CD4-positive, CD25-positive, alpha-beta regulatory T cell (primary cell): ENCODE results near the gene MEF2C. TPM values are rescaled to one million over a fixed set of nuclear protein-coding genes. Genes with fewer than 3 reads are reported as not detected.

Experiments used
- ATAC-seq, 2 donors: fragments of 150-1000 bp; cut with Tn5 transposase; one replicate each; pipeline ENCODE4 v1.10.0; 2021; ENCODE audit warnings: low read depth in 2 of 2, moderate number of reproducible peaks in 2 of 2, moderate library complexity in 1 of 2
- DNase-seq, 3 donors: peaks; one replicate each; pipeline versions ENCODE4 v3.0.0 to v3.0.0-alpha.2; 2012 to 2022; ENCODE audit warnings: mixed read lengths in 1 of 3
- H3K27ac ChIP-seq: one replicate; pipeline ENCODE4 v1.7.0; 2013; ENCODE audit warnings: mild to moderate bottlenecking, low read length; ENCODE audit not compliant: insufficient read depth, poor library complexity, severe bottlenecking
- H3K27me3 ChIP-seq: one replicate; pipeline ENCODE4 v1.7.0; 2013; ENCODE audit warnings: low read length; ENCODE audit not compliant: control insufficient read depth, insufficient read depth
- H3K36me3 ChIP-seq: one replicate; pipeline ENCODE4 v1.7.0; 2013; ENCODE audit warnings: mild to moderate bottlenecking, low read length, moderate library complexity; ENCODE audit not compliant: control insufficient read depth, insufficient read depth
- H3K4me1 ChIP-seq: 2 replicates; pipeline ENCODE4 v1.7.0; 2013; ENCODE audit warnings: mild to moderate bottlenecking, low read length; ENCODE audit not compliant: insufficient read depth, control insufficient read depth, poor library complexity, severe bottlenecking
- H3K4me3 ChIP-seq: one replicate; pipeline ENCODE4 v1.7.0; 2013; ENCODE audit warnings: low read depth, mild to moderate bottlenecking, low read length, moderate library complexity
- H3K9me3 ChIP-seq, 2 experiments: 1 replicate in 1 of 2; 2 replicates in 1 of 2; pipeline ENCODE4 v1.7.0; 2013; ENCODE audit warnings: low read length in 2 of 2, mild to moderate bottlenecking in 1 of 2, moderate library complexity in 1 of 2; ENCODE audit not compliant: control insufficient read depth in 2 of 2
- H3K27ac Mint-ChIP-seq, 3 donors: one replicate each; pipeline ENCODE4 v1.8.0; 2020 to 2022; ENCODE audit warnings: mild to moderate bottlenecking in 3 of 3, mixed read lengths in 3 of 3, moderate library complexity in 2 of 3
- H3K27me3 Mint-ChIP-seq: one replicate; pipeline ENCODE4 v1.8.0; 2022; ENCODE audit warnings: mild to moderate bottlenecking, mixed read lengths
- H3K36me3 Mint-ChIP-seq: one replicate; pipeline ENCODE4 v1.8.0; 2020; ENCODE audit warnings: mixed read lengths
- H3K4me1 Mint-ChIP-seq, 4 donors: one replicate each; pipeline ENCODE4 v1.8.0; 2020 to 2022; ENCODE audit warnings: mixed read lengths in 4 of 4, mild to moderate bottlenecking in 1 of 4
- H3K4me3 Mint-ChIP-seq, 4 donors: one replicate each; pipeline ENCODE4 v1.8.0; 2020 to 2022; ENCODE audit warnings: mild to moderate bottlenecking in 4 of 4, mixed read lengths in 4 of 4, moderate library complexity in 3 of 4
- H3K9me3 Mint-ChIP-seq, 7 donors: one replicate each; pipeline ENCODE4 v1.8.0; 2020 to 2022; ENCODE audit warnings: mixed read lengths in 7 of 7, mild to moderate bottlenecking in 3 of 7, moderate library complexity in 2 of 7
- polyA plus RNA-seq, 4 donors: library from polyadenylated mRNA; unstranded; fragments of 300-500 nt; fragmentation: Illumina TruSeq; gene quantifications; one replicate each; pipeline ENCODE4 v1.2.3, GENCODE V29; 2021
- total RNA-seq: library from RNA; stranded (reverse); gene quantifications from one replicate; pipeline ENCODE4 v1.2.3, GENCODE V29; 2022

Gene MEF2C
- total and polyA plus RNA-seq, 5 donors from 2014 or later = 0.38 to 1.7 (median 1.6) TPM; not detected in 2

DNA sequence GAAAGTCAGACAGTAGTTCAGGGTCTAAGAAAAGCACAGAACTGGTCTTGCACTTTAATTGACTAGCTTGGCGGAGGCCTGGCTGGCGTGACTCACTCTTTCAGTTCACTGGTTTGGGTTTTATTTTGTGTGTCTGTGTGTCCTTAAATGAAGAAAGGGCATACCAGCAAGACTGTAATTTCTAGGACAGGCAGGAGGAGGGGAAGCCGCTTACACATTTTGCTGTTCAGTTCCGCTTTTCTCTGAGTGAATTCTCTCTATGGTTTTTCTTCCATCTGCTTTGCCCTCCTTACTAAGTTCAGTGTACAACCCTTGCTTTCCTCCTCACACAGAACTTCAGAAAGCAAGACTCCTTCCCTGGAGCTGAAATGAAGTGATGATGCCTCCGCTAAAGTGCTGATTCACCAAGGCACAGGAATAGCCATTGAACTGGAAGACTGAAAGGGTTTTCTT, 150.8 kb downstream of the MEF2C start:
- no peaks in the 10 kb centered on the region for H3K4me1 ChIP-seq
- Mint-ChIP-seq H3K27ac (no peak overlapping the region), H3K9me3 (no peaks in the 10 kb centered on the region), H3K27me3 (peaks cover 8% of the 10 kb centered on the region), H3K4me3 (no peak overlapping the region), H3K36me3 (no peaks in the 10 kb centered on the region), H3K4me1 (peaks cover 0 to 7% (median 3%) of the 10 kb centered on the region in 4 donors)
- DNase-seq (no peak), ATAC-seq (peak in 1 of 2 donors; percentile 24)
- no peaks in the 10 kb centered on the region for H3K9me3 ChIP-seq
- H3K27me3 ChIP-seq = peaks cover 2% of the 10 kb centered on the region
- H3K27ac ChIP-seq = no peak overlapping the region
- no peak overlapping the region for H3K4me3 ChIP-seq
- H3K36me3 ChIP-seq = no peaks in the 10 kb centered on the region

DNA sequence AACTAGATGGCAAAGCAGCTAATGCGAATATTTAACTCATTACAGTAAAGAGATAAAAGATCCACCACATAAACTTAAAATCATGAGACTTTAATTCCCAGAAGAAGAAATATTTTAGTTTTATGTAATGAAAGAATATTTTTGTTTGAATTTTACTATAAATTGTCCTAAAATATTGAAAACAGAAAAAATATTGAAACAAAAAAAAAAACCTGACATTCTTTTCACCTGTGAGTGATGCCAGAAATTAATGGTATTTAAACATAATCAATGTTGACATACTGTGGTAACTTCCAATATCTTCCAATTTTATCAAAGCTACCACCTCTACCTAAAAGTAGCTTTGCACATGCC, 153.2 kb downstream of the MEF2C start:
- H3K4me3 ChIP-seq = no peak overlapping the region
- Mint-ChIP-seq H3K36me3 (no peaks in the 10 kb centered on the region), H3K9me3 (no peaks in the 10 kb centered on the region), H3K27me3 (peaks cover 7% of the 10 kb centered on the region), H3K4me1 (peaks cover 0 to 7% (median 3%) of the 10 kb centered on the region in 4 donors), H3K27ac (no peak overlapping the region), H3K4me3 (no peak overlapping the region)
- DNase-seq (no peak), ATAC-seq (no peak)
- H3K9me3 ChIP-seq = no peaks in the 10 kb centered on the region
- H3K36me3 ChIP-seq = no peaks in the 10 kb centered on the region
- no peaks in the 10 kb centered on the region for H3K4me1 ChIP-seq
- no peaks in the 10 kb centered on the region for H3K27me3 ChIP-seq
- no peak overlapping the region for H3K27ac ChIP-seq

DNA sequence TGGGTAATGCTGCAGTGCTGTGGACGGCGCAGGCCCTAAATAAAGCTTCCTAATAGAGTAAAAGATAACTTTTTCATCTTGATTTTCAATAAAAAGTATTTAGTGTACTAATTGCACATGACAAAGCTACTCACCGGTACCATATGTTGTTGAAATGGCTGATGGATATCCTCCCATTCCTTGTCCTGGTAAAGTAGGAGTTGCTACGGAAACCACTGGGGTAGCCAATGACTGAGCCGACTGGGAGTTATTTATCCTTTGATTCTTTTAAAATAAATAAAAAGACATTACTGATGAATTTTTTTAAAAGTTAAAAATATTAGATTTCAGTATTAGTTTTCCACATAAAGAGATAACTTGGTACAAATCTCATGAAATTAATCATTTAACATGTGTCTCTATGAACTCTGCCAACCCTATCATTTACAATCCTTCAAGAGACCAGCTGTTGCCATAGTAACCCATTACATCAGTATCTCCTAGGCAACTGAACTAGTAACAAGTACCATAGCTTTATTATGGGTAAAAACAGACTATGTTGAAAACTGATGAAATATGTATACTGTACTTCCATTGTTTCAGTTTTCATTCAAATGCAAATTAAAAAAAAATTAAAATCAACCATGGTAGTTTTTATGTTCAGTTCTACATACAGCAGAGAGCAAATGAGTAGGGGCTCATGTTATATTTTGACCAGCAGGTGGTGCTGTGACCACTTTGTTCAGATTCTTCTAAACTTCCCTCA, 153.7 kb downstream of the MEF2C start:
- Histone ChIP-seq H3K36me3 (no peaks in the 10 kb centered on the region), H3K4me3 (no peak overlapping the region), H3K9me3 (no peaks in the 10 kb centered on the region), H3K27ac (no peak overlapping the region), H3K27me3 (no peaks in the 10 kb centered on the region), H3K4me1 (no peaks in the 10 kb centered on the region)
- ATAC-seq = peak; percentile 59 to 68
- Mint-ChIP-seq H3K27me3 (peaks cover 7% of the 10 kb centered on the region), H3K27ac (no peak overlapping the region), H3K36me3 (no peaks in the 10 kb centered on the region), H3K9me3 (no peaks in the 10 kb centered on the region), H3K4me3 (no peak overlapping the region), H3K4me1 (peaks cover 0 to 6% (median 3%) of the 10 kb centered on the region in 4 donors)
- peak; percentile 14 to 72 (median 46) for DNase-seq

DNA sequence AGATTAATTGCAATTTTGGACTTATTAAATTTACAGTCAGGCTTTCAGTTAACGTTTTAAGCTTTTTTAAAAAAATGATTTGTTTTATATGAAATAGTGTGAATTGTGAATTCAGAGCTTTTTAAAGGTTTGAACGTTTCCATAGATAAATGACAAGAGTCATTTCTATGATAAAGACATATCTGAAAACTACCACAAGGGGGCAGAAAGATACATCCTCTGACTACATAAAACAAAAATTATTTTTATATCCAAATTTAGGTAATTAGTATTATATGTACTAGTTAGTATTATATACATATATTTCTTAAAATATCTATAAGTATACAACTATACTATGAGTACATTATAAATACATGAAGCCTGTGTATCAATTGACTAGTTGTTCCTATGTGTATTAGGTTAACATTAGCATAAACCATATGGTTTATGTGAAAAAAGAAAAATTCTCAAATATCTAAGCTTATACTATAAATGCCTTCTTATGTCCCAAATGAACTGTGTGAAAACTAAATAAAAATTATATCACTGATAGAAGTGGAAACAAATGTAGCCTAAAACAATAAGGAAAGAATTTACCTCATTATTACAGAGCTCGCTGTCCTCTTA, 155.2 kb downstream of the MEF2C start:
- H3K27me3 Mint-ChIP-seq = no peaks in the 10 kb centered on the region
- no peaks in the 10 kb centered on the region for H3K9me3 ChIP-seq
- no peak overlapping the region for H3K4me3 ChIP-seq
- no peaks in the 10 kb centered on the region for H3K4me1 Mint-ChIP-seq
- no peak for ATAC-seq
- H3K27ac Mint-ChIP-seq = no peak overlapping the region
- H3K36me3 ChIP-seq = no peaks in the 10 kb centered on the region
- H3K27ac ChIP-seq = no peak overlapping the region
- H3K36me3 Mint-ChIP-seq = no peaks in the 10 kb centered on the region
- H3K9me3 Mint-ChIP-seq = no peaks in the 10 kb centered on the region
- no peak overlapping the region for H3K4me3 Mint-ChIP-seq
- no peaks in the 10 kb centered on the region for H3K4me1 ChIP-seq
- DNase-seq = peak in 2 of 3 donors; percentile 21 to 37
- H3K27me3 ChIP-seq = no peaks in the 10 kb centered on the region

DNA sequence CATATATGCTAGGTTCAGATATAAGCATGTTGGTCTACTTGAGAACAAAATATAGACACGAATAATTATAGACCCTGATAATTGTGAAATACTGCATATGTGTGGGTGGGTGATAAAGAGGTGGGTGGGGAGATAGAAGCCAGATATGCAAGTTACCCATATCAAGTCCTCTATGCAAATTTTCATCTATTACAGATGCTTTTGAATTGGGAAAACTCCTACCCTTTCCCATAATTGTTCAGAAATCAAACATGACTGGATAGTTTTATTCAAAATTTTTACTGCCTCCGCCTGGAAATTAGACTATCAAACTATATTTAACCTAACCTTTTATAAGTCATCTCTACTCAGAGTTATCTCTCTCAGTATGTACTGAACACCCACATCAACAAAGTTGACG, 157.5 kb downstream of the MEF2C start:
- no peaks in the 10 kb centered on the region for H3K36me3 ChIP-seq

DNA sequence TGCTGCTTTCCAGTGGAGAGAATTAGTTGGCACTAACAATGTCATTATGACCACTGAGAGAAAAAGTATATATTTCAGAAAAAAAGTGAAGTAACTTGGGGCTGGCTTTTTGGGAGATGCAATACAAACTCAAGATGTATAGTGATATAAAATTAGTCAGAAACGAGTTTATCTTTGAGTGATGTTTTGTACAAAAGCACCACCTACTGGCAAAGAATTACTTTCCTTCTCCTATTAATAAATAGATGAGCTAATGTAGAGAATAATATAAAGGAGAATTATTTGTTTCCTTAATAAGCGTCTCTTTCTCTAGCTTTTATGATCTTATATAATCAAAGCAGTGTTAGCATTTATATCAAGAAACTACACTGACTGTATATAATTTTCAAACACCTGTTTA, 158.8 kb downstream of the MEF2C start:
- Mint-ChIP-seq H3K4me3 (no peak overlapping the region), H3K27me3 (no peaks in the 10 kb centered on the region), H3K36me3 (no peaks in the 10 kb centered on the region), H3K9me3 (no peaks in the 10 kb centered on the region), H3K27ac (no peak overlapping the region), H3K4me1 (no peaks in the 10 kb centered on the region)
- DNase-seq (no peak), ATAC-seq (no peak)
- Histone ChIP-seq H3K36me3 (no peaks in the 10 kb centered on the region), H3K27me3 (no peaks in the 10 kb centered on the region), H3K4me3 (no peak overlapping the region), H3K9me3 (no peaks in the 10 kb centered on the region), H3K27ac (no peak overlapping the region), H3K4me1 (no peaks in the 10 kb centered on the region)

More for the DNA sequence above, 157.5 kb downstream of the MEF2C start:
- no peak overlapping the region for H3K27ac ChIP-seq
- no peaks in the 10 kb centered on the region for H3K36me3 Mint-ChIP-seq
- H3K4me3 Mint-ChIP-seq = no peak overlapping the region
- no peak for ATAC-seq
- no peak overlapping the region for H3K27ac Mint-ChIP-seq
- H3K9me3 Mint-ChIP-seq = no peaks in the 10 kb centered on the region
- H3K4me3 ChIP-seq = no peak overlapping the region
- H3K27me3 ChIP-seq = no peaks in the 10 kb centered on the region
- H3K4me1 Mint-ChIP-seq = no peaks in the 10 kb centered on the region
- no peaks in the 10 kb centered on the region for H3K4me1 ChIP-seq
- no peak for DNase-seq
- no peaks in the 10 kb centered on the region for H3K27me3 Mint-ChIP-seq
- no peaks in the 10 kb centered on the region for H3K9me3 ChIP-seq

DNA sequence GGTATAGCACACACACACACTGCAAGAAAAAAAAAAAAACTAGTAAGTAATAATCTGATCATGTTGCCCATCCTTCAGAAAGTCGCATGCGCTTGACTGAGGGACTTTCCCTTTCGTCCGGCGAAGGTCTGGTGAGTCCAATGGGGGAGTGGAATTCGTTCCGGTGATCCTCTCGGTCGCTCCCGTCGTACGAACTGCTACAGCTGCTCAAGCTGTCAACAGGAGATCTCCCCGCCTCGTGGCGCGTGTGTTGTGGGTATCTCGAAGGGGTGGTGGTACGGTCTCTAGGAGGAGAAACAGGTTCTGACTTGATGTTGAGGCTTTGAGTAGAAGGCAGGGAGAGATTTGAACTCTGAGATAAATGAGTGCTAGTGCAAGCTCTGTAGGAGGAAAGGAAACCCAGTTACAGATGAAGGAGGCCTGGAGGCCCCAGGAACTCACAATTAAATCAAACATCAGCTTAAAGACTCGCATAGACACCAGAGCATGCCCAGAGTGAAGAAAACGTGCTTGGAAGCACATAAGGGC, 160.4 kb downstream of the MEF2C start:
- DNase-seq = no peak
- no peaks in the 10 kb centered on the region for H3K27me3 ChIP-seq
- H3K4me1 Mint-ChIP-seq = no peaks in the 10 kb centered on the region
- no peaks in the 10 kb centered on the region for H3K4me1 ChIP-seq
- no peak overlapping the region for H3K27ac ChIP-seq
- no peak overlapping the region for H3K4me3 ChIP-seq
- peaks cover 4% of the 10 kb centered on the region for H3K27me3 Mint-ChIP-seq
- ATAC-seq = no peak
- H3K36me3 ChIP-seq = no peaks in the 10 kb centered on the region
- no peaks in the 10 kb centered on the region for H3K36me3 Mint-ChIP-seq
- peak overlapping the region in 1 of 3 donors; percentile 45 for H3K27ac Mint-ChIP-seq
- H3K9me3 Mint-ChIP-seq = no peaks in the 10 kb centered on the region
- no peak overlapping the region for H3K4me3 Mint-ChIP-seq
- no peaks in the 10 kb centered on the region for H3K9me3 ChIP-seq
